ENCODE results near the gene ANKRD26. TPM values are rescaled to one million over a fixed set of nuclear protein-coding genes. Genes with fewer than 3 reads are reported as not detected.

ANKRD26 gene
- total RNA-seq, 4 donors from 2014 or later = 2.4 to 4.7 (median 3.5) TPM

DNA sequence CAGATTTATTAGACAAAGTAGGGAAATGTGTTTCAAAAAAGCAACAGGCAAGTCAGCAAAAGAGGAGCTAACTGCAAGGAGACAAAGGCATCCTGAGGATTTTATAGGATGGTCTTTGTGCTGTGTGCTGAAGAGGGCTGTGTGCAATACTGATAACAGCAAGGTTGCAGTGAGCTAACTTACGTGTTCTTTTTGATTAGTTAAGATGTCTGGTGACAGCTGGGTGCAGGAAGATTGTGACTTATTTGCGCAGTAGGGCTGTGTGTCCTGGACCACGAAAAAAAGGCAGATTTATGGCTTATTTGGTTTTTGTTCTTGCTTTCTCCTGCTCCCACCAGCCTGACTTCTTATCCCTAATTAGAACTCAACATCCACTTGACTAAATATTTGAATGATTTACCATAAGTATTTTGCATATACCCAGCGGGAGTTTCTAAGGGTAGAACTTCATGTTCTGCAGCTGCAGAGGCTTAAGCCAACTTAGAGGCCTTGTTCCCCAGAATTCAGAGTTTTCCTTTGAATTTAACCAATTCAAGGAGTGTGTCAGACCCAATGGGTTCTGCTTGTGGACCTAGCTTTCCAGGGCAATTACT, 119.0 kb downstream of the ANKRD26 start:
- intact Hi-C loops (cut with DNase I; ENCODE audit: low total_unique reads) = no loop called here
- H3K4me3 ChIP-seq (ENCODE audit: low read depth, poor library complexity, severe bottlenecking) = no peak overlapping the region
- TF ChIP-seq POLR2A (IDR thresholded peaks at IDR 0.05) (no peak), CTCF (IDR thresholded peaks at IDR 0.05) (no peak)
- DNase-seq (ENCODE audit: low spot score in 2 of 2) = no peak
- WGBS, 2 donors = 86 to 91% methylated on average over 4 of the region's 4 CpGs

DNA sequence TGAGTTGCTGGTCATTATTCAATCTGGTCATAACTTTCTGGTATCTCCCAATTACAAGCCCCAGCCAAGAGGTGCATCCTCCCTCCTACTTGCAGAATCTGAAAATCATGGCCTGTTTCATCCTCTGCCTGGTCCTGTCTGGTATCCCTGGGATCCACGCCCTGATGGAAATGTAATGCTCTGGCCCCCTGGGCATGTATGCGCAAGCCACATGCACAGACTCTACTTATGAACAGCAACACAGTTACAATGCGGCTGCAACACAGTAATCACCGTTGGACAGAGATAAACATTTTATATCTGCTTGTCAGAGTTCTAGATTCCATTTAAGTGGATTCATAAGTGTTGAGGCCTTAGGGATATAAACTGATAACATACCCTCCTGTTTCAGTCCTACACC, 121.8 kb downstream of the ANKRD26 start:
- H3K4me3 ChIP-seq (ENCODE audit: low read depth, poor library complexity, severe bottlenecking) = no peak overlapping the region
- no peak for TF ChIP-seq POLR2A (IDR thresholded peaks at IDR 0.05)
- TF ChIP-seq CTCF (IDR thresholded peaks at IDR 0.05) = no peak
- no peak for DNase-seq (ENCODE audit: low spot score in 2 of 2)
- intact Hi-C loops (cut with DNase I; ENCODE audit: low total_unique reads) = no loop called here
- WGBS, 2 donors = 87 to 88% methylated on average over 4 of the region's 4 CpGs

DNA sequence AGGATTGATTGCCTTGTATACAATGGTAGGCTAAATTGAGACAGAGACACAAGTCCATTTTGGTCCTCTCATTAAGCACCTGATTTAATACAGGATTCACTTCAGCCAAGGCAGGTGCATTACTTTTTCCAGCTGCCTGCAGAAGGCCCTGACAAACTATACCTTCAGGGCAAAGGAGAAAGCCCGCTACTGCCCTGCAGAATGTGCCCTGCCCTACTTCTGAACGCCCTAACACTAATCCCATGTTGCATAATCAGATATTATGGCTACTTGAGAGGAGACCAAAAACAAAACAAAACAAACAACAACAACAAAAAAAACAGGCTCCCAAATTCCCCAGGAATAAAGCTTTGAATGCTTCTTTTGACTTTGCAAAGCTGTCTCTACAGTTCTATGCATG, 122.7 kb downstream of the ANKRD26 start:
- no peak for TF ChIP-seq CTCF (IDR thresholded peaks at IDR 0.05)
- DNase-seq (ENCODE audit: low spot score in 2 of 2) = no peak
- no peak overlapping the region for H3K4me3 ChIP-seq (ENCODE audit: low read depth, poor library complexity, severe bottlenecking)
- intact Hi-C loops (cut with DNase I; ENCODE audit: low total_unique reads) = no loop called here
- 52 to 56% methylated on average over 2 of the region's 2 CpGs for WGBS, 2 donors

- DNase-seq (ENCODE audit: low spot score in 2 of 2) = no peak
- TF ChIP-seq CTCF (IDR thresholded peaks at IDR 0.05) (no peak), POLR2A (IDR thresholded peaks at IDR 0.05) (no peak)
- H3K4me3 ChIP-seq (ENCODE audit: low read depth, poor library complexity, severe bottlenecking) = no peak overlapping the region
- WGBS, 2 donors = 93 to 95% methylated on average over 4 of the region's 4 CpGs
- intact Hi-C loops (cut with DNase I; ENCODE audit: low total_unique reads) = no loop called here
Measured at GRCh38 chr10:26970667-26971066, 129.6 kb downstream of the ANKRD26 start.

GRCh38 chr10:26969145-26969926, 131.0 kb downstream of the ANKRD26 start:
- TF ChIP-seq POLR2A (IDR thresholded peaks at IDR 0.05) (no peak), CTCF (IDR thresholded peaks at IDR 0.05) (no peak)
- intact Hi-C loops (cut with DNase I; ENCODE audit: low total_unique reads) = no loop called here
- H3K4me3 ChIP-seq (ENCODE audit: low read depth, poor library complexity, severe bottlenecking) = no peak overlapping the region
- no peak for DNase-seq (ENCODE audit: low spot score in 2 of 2)
- 87 to 89% methylated on average over 6 of the region's 6 CpGs for WGBS, 2 donors

Measured in lower leg skin (tissue), 4 donors.